Measurements from ENCODE around the gene FBXL22.

DNA sequence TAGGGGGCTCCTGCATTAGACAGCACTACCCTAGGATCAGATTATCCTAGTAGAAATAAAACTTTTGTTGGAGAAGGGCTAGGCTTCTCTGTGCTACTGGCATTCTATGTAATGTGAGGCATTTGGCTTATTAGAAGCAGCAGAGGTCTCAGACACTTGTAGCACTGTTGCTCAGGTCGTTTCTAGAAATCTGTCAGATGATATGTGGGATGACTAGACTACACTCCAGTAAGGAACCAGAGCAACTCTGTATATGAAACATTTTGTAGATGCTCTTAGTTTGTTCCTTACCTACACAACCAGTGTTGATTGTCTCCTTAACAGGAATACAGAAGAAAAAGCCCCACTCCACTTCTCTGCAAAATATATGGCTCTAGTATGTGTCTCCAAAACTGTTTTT is 21.9 kb upstream of the FBXL22 start:
- TF ChIP-seq, protein P1, sequence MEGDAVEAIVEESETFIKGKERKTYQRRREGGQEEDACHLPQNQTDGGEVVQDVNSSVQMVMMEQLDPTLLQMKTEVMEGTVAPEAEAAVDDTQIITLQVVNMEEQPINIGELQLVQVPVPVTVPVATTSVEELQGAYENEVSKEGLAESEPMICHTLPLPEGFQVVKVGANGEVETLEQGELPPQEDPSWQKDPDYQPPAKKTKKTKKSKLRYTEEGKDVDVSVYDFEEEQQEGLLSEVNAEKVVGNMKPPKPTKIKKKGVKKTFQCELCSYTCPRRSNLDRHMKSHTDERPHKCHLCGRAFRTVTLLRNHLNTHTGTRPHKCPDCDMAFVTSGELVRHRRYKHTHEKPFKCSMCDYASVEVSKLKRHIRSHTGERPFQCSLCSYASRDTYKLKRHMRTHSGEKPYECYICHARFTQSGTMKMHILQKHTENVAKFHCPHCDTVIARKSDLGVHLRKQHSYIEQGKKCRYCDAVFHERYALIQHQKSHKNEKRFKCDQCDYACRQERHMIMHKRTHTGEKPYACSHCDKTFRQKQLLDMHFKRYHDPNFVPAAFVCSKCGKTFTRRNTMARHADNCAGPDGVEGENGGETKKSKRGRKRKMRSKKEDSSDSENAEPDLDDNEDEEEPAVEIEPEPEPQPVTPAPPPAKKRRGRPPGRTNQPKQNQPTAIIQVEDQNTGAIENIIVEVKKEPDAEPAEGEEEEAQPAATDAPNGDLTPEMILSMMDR (conservative IDR thresholded peaks at IDR 0.05): no peak
- no peak for TF ChIP-seq EZH2 (IDR thresholded peaks at IDR 0.05; ENCODE audit: low read depth)

Data from PC-9 (cell line).